Epithelial cell of proximal tubule (primary cell): Measurements from ENCODE around the gene NTNG2. TPM values are rescaled to one million over a fixed set of nuclear protein-coding genes. Genes with fewer than 3 reads are reported as not detected.
A peak's percentile ranks its signal among the peaks of the same experiment; 100 is the strongest.

ENCODE experiments used
- DNase-seq: peaks from one replicate; pipeline ENCODE4 v3.0.0-alpha.2; 2011; ENCODE audit warnings: low read depth
- H3K4me3 ChIP-seq: 2 replicates; pipeline ENCODE4 v1.5.1; 2011; ENCODE audit warnings: low read depth, mild to moderate bottlenecking, low read length
- total RNA-seq: library from RNA; depleted of rRNA; stranded (reverse); fragments of >200 nt; gene quantifications from 2 replicates; pipeline ENCODE4 v1.2.3, GENCODE V29; 2015
- TF ChIP-seq, protein P1 (sequence below): conservative IDR thresholded peaks from 2 replicates; pipeline ENCODE4 v1.5.1; 2012; ENCODE audit warnings: low read depth, mild to moderate bottlenecking, low read length

The NTNG2 gene
- total RNA-seq, 1 donor from 2014 or later = not detected

- TF ChIP-seq, protein P1, sequence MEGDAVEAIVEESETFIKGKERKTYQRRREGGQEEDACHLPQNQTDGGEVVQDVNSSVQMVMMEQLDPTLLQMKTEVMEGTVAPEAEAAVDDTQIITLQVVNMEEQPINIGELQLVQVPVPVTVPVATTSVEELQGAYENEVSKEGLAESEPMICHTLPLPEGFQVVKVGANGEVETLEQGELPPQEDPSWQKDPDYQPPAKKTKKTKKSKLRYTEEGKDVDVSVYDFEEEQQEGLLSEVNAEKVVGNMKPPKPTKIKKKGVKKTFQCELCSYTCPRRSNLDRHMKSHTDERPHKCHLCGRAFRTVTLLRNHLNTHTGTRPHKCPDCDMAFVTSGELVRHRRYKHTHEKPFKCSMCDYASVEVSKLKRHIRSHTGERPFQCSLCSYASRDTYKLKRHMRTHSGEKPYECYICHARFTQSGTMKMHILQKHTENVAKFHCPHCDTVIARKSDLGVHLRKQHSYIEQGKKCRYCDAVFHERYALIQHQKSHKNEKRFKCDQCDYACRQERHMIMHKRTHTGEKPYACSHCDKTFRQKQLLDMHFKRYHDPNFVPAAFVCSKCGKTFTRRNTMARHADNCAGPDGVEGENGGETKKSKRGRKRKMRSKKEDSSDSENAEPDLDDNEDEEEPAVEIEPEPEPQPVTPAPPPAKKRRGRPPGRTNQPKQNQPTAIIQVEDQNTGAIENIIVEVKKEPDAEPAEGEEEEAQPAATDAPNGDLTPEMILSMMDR = no peak
- no peak for DNase-seq
- H3K4me3 ChIP-seq = no peak overlapping the region
These were observed 6.8 kb upstream of the NTNG2 start for GRCh38 chr9:132154863-132155567.

- DNase-seq = no peak
- H3K4me3 ChIP-seq = no peak overlapping the region
- TF ChIP-seq, protein P1 = no peak
These were observed 6.3 kb upstream of the NTNG2 start for GRCh38 chr9:132155568-132155895.

DNA sequence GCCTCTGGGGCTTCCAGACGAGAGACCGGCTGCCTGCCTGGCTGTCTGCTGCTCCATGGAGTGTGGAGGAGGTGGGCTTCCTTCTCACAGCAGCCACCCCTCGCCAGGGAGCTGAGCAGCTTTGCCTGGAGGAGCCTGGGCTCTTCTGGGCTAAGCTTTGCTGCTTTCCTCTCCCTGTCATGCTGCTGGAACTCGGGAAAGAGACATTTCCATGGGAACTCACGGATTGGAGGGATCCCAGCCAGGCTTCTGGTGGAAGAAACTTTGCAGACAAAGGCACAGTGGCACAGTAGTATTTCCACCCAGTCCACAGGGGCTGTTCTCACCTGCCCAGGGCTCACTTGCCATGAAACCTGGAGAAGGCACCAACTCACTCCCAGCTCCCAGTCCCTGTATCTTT is 5.6 kb upstream of the NTNG2 start:
- DNase-seq = no peak
- TF ChIP-seq, protein P1 = no peak
- H3K4me3 ChIP-seq = no peak overlapping the region

DNA sequence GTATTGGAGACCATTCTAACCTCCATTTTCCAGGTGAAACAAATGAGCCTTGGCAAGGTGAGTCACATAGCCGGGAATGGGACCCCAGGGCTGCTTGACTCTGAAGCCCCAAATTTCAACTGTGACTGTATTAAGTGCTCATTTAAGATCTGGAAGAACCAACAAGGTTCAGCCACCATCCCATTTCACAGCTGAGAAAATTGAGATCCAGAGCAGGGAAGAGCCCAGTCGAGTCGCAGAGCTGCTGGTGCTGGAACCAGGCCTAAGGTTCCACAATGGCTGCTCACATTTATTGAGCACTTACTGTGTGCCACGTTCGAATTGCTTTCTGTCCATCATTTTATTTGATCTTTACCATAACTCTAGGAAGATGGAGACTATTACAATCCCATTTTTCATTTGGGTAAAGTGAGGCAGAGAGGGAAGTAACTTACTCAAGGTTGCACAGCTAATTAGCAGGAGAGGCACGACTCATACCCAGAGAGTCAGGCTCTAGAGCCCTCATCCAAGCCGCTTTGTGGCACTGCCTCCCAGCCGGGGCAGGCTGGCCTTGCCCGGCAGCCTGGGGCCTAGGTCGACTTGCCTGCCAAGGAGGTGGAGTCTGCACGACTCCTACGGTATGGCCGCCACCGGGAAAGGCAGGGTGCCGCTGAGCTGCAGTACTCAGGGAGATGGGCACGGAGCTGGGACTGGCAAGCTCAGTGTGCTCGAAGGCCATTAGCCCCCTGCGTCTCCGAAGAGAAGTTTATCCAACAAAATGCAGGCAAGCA is 4.3 kb upstream of the NTNG2 start:
- no peak overlapping the region for H3K4me3 ChIP-seq
- TF ChIP-seq, protein P1 = no peak
- DNase-seq = no peak

GRCh38 chr9:132160802-132161742 is 786 bp upstream of the NTNG2 start:
- TF ChIP-seq, protein P1 = no peak
- no peak for DNase-seq
- H3K4me3 ChIP-seq = peak overlapping the region; percentile 48

GRCh38 chr9:132162764-132163456 is 1.1 kb downstream of the NTNG2 start:
- no peak for DNase-seq
- H3K4me3 ChIP-seq = peak overlapping the region; percentile 48
- TF ChIP-seq, protein P1 = no peak
